NK-92 (cell line): Measurements from ENCODE around the gene ASB7.
"Not testable (repeated sequence)": the region's sequence is repeated elsewhere in the genome, so short reads cannot be mapped to it uniquely, and the experiment has no call there.

Source experiments
- DNase-seq: peaks from one replicate; lab custom pipeline; 2025; ENCODE audit not compliant: unreplicated experiment; lab: John Stamatoyannopoulos, UW

ASB7 gene

DNA sequence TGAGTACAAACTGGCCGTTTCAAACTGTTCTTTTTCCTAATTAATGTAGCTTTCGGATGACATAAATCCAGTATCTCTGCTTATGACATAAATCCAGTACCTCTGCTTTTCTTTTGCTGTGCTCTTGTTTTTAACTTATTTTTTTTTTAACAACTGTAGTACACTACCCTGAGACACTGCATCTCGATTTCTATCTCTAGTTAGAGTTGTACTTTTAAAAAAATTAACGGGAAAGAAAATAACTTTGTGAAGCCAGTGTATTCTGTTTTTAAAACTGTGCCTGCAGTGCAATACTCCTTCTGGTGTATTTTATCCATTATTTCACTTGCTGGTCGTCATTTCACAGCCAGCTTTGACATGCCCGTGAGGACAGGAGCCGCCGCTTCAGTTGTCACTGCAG, 46.6 kb downstream of the ASB7 start:
- DNase-seq = no peak

DNA sequence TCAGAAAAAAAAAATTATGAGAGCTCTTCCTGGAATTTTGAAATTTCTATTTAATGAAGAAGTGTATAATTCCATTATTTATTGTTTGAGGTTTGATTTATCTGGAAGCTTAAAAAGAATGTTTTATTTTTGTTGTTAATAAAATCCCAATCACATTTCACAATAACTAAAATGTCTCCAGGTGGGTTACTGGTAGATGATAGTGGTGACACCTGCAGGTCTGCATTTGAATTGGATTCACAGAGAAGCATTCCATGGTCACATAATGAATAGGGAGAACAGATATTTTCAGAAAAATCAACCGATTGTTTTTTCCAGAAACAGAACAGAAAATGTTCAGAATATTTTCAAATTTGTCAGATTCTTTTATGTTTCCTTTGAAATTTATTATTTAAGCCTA, 48.3 kb downstream of the ASB7 start:
- no peak for DNase-seq

DNA sequence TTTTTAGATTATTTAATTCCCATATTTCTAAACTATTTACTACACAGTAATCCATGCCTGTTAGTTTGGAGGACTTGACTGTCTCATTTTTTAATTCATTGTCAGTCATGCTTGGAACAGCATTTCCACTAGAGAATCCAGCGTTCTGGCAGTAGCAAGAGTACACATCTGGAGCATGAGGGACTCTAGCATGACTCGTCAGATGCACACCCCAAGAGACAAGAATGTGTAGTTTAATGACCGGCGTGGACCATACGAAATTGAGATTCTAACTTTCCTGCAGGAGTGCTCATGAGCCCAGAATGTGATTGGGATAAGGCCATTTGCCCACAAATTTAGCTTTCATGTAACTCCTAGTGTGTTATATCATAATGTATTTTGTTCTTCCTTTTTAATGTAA, 48.9 kb downstream of the ASB7 start:
- DNase-seq = no peak

DNA sequence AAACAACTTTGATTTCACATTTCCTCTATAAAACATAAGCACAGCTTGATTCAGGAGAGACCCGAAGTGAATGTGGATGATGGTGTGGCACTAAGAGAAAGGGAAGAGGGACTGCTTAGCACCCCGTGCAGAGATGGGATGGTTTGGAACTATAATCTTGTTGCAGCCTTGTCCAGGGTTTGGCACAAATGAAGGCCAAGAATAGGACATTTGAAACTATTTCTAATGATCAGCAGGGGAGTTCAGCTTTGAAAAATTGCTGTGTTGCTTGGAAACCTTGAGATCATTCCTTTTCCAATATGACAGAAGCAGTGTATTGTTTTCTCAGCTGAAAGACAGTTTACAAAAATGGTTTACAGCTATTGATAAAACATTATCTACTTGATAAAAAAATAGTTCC, 49.7 kb downstream of the ASB7 start:
- DNase-seq = no peak

DNA sequence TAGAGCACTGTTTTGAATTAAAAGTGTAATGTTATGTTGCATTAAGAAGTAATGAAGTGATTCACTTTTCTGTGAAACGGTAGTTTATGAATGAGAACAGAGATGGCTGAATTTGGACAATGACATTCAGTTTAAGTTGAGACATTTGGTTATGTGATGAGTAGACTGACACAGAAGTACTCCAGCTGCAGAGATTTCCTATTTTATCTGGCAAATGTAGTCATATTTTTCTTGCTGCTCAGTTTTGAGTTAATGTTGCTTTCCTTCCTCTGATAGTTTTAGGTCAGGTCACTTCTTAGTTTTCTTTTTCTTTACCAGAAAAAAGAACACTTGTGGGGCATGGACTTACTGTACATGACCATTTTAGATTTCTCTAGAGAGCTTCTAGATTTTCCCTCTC, 51.2 kb downstream of the ASB7 start:
- no peak for DNase-seq

DNA sequence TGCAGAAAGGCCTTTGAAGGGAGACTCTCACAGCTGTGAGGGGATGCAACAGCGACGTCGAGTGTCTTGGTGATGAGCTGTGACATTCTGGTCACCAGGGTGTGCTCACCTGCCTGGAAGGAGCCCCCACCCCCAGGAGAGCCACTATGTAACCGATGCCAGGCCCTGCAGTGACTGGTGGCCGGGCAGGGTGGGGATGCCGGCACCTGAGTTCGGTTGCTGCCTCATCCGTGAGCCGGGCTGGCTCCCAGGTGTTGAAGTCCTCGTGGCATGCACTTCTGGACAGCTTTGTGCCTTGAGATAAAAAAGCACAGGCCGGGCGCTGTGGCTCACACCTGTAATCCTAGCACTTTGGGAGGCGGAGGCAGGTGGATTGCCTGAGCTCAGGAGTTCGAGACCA, 56.5 kb downstream of the ASB7 start:
- DNase-seq = no peak

DNA sequence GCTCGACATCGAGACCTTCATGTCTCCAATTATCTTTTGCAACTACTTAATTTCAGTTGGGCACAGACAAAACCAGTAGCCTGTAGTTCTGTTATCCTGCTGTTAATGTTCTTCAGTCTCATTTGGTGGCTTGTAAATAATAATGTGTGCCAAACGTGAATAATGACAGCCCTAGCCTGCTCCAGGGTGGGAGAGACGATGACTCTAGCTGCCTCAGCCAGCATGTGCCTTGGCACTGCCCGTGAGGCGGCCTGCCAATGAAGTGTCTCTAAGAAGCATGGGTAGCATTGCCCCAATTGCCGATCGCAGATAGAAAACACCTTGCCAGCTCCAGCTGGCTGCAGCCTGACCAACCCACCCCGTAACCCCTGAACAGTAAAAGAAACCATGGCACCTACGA, 58.8 kb downstream of the ASB7 start:
- DNase-seq = no peak

DNA sequence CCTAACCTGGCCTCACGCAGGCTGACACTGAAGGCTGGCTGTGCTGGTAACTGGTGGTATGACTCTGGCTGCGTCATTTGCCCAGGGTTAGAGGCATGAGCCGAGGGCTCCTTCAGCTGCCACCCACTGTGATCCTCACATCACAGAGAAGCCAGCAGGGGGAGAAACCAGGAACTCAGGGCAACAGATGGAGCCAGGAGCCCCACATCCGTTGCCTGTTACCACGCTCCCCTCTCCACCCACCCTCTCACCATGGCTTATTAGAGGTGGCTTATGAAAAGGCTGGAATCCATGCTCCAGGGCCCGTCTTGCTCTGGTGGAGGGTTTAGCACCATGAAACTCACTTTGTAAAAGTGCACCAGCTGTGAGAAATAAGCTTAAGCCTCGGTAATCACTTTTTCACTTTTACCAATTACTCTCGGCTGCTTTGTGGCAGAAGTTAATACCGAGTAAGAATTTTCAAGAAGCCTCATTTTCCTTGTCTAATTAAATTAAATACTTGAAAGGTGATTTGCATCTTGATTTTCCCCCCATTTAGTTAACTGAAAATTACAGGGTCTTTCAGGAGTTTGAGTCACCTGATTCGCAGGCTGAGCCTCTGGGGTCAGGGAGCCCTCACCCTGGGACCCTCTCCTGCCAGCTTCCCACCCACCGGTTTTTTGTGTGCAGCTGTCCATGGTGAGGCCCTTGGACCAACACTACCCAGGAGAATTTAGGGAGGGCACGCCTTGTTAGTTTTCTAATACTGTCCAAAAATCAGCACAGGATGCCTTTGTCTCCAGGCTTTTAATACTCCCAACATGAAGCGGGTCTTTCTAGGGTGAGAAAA, 60.9 kb downstream of the ASB7 start:
- DNase-seq = no peak

DNA sequence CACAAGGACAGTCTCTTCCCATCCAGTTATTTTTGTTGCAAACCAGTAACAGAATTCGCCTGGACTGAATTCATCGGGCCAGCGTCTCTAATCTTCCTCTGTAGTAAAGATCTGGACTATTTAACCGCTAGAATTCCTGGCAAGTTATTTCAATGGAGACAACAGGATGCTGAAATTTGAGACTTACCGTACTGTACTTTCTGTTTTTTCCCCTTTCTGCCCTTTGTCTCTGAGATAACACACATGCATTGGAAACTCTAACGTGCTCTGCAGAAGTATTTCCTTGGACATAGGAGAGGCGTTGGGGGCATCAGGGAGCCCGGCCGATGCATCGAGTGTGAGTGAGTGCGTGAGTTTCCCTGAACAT, 61.5 kb downstream of the ASB7 start:
- DNase-seq = no peak

DNA sequence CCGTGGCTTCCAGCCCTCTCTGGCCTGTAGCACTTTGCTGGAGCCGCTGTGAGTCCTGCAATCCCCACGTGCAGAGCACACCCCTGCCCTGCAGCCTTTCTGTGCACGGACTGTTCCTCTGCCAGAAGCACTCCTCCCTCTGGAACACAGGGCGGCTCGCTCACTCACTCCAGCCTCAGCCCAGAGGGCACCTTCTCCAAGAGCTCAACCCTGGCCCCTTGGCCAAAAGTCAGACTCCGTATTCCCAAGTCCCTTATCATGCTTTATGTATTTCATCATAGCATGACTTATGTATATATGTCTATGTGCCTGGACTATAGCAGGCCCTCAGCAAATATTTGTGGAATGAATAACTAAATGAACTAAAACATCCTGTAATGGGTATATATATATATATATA, 63.2 kb downstream of the ASB7 start:
- no peak for DNase-seq

DNA sequence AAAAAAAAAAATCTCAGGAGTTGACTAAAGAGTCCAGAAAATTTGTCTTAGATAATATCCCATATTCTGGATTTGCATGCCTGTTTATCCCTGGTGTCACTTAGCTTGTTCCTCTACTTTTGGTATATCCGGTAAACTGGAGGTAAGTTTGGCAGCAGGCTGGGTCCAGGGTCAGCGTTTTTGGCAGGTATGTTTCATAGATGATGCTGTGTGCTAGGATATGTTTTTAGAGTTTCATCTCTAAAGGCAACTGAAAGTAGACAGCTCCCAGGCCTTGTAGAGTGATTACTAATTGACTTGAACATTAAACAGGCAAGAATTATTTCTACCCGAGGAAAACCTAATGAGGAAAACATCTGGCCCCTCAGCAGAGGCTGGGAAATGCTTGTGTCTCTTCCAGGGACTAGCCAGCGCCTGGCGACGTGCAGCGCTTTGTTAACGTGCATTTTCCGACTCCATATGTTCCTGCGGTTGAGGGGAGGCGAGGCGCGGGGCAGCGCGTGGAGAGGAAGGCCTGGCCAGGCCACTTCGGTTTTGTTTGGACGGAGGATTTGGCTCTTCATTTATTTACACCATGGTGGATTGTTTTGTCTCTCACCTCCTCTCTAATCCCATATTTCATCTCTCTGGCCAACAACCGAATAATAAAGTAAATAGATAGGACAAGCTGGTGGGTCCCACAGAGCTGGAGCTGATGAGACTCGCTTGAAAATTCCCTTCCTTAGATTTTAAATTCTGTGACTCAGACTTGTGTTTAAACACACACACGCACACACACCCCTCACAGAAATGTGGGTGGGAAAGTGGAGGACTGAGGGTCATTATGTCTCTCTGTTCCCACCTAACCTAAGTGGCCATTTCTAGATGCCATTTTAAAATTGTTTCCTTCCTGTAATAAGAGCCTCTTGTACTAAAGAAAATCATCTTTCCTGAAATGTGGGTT, 65.3 kb downstream of the ASB7 start:
- DNase-seq = no peak

DNA sequence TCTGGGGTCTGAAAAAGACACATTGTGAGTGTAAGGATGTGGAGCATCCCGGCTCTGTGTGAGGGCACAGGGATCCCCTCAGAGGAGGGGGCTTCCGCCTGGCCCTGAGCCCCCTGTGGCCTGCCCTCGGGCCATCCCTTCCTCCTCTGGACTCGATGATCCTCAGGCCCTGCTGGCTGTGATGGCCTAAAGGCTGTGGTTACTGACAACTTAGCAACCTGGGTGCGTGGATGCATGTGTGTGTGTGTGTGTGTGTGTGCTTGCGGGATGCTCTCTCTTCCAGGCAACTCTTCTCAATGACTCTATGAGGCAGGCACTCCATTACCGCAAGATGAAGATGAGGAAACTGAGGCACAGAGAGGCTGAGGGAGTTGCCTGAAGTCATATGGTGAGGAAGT, 66.0 kb downstream of the ASB7 start:
- DNase-seq = no peak

DNA sequence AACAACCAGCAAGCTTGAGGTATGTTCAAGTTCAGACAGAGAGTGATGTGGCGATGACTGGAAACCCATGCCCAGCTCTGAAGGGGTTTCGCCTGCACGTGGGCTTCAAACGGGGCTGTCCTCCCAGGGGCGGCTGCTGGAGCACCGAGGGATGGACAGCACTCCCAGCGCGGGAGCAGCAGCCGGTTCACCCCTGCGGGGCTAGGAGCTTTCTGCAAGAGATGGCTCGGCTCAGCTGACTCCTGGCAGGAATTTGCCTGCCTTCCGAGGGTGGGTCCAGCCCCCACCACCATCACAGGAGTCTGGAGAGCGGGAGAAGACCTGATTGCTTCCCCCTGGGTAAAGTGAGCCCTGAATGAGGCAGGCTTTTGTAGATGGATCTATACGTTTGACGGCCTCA, 66.9 kb downstream of the ASB7 start:
- DNase-seq = no peak

DNA sequence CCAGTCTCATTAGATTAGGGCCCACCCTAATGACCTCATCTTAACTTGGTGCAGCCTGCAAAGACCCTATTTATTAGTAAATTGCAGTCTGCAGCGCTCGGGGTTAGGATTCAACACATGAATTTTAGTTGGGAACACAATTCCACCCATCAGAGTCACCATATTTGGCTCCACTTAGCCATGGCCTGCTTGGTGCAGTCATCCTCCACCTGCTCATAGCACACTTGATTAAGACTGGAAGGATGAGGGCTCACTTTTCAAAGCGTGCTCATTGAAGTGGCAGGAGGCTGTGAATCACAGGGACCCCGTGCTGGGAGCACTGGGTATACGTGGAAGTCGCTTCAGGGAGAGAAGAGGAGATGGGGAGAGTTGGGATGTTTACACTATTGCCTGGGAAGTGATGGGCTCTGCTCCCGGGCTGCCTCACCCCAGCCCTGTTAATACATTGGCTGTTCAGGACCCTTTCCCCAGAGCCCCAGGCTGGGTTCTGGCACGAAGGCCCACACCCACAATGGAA, 68.2 kb downstream of the ASB7 start:
- no peak for DNase-seq

DNA sequence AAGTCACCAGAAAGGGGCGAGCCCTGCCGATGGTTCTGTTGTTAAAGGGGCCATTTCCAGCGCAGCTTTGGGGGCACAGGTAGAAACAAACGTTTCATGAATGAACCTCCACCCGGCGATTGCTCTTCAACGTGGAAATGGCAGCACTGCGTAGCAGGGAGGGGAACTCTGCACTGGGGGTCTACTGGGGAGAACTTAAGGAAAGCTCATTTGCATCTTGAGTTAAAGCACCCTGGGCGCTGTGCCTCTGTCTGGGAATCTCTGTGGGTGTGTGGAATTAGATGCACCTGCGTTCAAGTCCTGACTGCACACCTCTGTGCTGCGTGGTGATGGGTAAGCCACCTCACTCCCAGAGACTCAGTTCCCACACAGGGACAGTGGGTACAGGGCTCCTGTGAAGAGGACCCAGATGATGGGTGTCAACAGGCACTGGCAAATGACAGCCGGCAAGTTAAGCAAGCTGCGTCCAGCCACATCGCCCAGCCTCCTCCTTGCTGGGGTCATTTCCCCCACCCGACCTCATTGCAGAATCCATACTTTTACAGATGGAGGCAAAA, 68.8 kb downstream of the ASB7 start:
- DNase-seq = no peak

DNA sequence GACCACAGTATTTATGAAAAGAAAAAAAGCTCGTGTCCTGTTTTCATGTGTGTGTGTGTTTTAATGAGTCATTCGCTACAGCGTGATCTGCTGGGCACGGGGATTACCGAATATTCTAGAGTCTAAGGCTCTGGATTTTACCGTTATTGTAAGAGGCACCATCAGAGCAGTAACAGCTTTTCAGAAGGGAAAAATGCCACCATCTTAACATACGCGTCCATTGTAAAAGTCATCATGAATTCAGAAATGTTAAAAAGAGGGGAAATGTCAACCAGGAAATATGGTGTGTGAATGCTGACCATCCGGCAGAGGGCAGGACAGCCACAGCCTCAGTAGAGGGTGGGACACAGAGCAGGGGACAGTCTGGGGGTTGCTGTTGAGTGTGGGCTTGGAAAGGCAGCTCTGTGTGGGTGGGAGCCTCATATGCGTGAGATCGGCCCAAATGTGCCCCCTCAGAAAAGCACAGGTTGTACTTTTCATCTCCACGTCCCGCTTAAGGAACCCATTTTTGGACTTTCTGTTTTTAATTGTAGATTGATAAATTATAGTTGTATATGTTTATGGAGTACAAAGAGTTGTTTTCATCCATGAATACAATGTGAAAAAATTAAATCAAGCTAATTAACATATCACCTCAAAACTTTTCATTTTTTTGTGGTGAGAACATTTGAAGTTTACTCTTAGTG, 69.6 kb downstream of the ASB7 start:
- DNase-seq = no peak

DNA sequence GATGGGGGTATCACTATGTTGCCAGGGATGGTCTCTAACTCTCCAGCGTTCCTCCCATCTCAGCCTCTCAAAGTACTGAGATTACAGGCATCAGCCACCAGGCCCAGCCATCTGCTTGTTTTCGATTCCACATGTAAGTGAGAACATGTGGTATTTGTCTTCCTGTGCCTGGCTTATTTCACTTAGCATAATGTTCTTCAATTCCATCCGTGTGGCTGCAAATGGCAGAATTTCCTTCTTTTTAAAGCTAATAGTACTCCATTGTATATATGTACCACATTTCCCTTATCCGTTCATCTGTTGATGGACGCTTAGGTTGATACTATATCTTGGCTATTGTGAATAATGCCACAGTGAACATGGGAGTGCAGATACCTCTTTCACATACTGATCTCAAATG, 70.6 kb downstream of the ASB7 start:
- no peak for DNase-seq

DNA sequence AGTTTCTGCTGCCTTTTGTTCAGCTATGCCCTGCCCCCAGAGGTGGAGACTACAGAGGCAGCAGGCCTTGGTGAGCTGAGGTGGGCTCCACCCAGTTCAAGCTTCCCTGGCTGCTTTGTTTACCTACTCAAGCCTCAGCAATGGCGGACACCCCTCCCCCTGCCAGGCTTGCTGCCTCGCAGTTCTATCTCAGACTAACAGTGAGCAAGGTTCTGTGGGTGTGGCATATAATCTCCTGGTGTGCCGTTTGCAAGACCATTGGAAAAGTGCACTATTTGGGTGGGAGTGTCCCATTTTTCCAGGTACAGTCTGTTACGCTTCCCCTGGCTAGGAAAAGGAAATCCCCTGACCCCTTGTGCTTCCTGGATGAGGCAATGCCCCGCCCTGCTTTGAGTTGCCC, 76.8 kb downstream of the ASB7 start:
- DNase-seq = not testable (repeated sequence)

DNA sequence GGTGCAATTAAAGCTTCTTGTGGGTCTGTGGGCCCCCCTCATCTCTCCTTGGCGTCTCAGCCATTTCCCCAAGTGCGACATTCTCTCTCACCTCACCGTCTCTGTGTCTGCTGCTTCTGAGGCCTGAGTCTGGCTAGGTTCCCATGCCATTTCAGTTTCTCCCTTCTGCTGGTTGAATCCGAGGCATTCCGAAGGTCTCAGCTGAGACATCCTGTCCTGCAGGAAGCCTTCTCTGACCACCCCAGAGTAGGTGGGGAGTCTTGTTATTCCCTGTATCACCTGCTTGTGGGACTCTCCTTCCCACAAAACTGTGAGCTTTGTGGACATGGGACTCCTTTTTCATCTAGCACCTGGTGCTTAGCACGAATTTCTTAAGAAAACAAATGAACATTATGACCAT, 78.3 kb downstream of the ASB7 start:
- no peak for DNase-seq

DNA sequence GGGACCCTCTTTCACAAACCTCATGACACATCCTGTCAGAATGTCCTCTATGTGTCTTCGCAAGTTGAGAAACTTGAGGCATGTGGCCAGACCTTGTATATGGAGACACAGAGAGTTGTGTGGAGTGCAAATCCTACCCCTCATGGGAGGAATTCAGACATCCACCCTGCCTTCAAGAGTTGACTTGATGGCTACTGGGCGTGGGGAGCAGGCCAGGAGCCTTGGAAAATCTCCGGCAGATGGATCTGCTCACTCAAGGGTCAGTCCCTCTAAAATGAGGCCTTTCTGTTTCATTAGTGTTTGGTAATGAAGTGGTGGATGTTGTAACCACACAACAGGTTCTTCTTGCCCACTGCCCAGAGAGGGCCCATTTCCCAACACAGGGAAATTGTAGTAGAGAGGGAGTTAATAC, 79.0 kb downstream of the ASB7 start:
- no peak for DNase-seq

DNA sequence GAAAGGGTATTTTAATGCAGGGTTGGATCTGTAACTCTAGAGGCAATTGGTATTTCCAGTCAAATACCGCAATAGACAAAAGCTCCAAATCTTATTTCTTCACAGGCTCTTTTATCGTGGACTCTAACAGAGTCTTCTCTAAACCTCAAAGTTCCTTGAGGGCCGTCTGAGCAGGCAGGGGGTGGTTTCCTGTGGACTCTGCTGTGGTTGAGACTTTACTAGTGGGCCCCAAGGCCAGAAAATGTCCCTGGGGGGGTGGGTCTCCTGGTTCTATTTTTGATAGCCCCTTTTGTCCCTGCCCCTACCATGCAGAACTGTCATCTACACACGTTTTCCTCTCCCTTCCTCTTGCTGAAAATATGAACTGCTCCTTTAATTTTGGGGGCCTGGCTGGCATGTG, 80.1 kb downstream of the ASB7 start:
- DNase-seq = no peak
